Lung (tissue), 12 donors: Measurements from ENCODE around the gene ARHGAP1. TPM values are rescaled to one million over a fixed set of nuclear protein-coding genes. Genes with fewer than 3 reads are reported as not detected.
A peak's percentile ranks its signal among the peaks of the same experiment; 100 is the strongest.

Source experiments
- ATAC-seq: fragments of 200-7000 bp; cut with Tn5 transposase; one replicate; pipeline ENCODE4 v1.9.1; 2020; ENCODE audit warnings: moderate number of reproducible peaks; ENCODE audit not compliant: insufficient read depth, low FRiP score
- DNase-seq, 3 donors: peaks; one replicate each; pipeline ENCODE4 v3.0.0-alpha.2; 2013 to 2017
- H3K27ac ChIP-seq, 2 donors: one replicate each; pipeline ENCODE4 v1.5.1; 2013; ENCODE audit warnings: mild to moderate bottlenecking in 2 of 2, moderate library complexity in 2 of 2, control low read depth in 1 of 2, inconsistent platforms in 1 of 2, low read depth in 1 of 2, low read length in 1 of 2
- H3K27me3 ChIP-seq, 3 donors: one replicate each; pipeline ENCODE4 v1.5.1; 2013; ENCODE audit warnings: low read length in 2 of 3; ENCODE audit not compliant: control insufficient read depth in 3 of 3, insufficient read depth in 3 of 3
- H3K36me3 ChIP-seq, 4 donors: one replicate each; pipeline ENCODE4 v1.5.1; 2013; ENCODE audit warnings: low read length in 4 of 4, mild to moderate bottlenecking in 1 of 4, moderate library complexity in 1 of 4; ENCODE audit not compliant: control insufficient read depth in 4 of 4, insufficient read depth in 4 of 4
- H3K4me1 ChIP-seq, 5 donors: one replicate each; pipeline ENCODE4 v1.5.1; 2013; ENCODE audit warnings: low read length in 5 of 5, mild to moderate bottlenecking in 2 of 5, moderate library complexity in 1 of 5; ENCODE audit not compliant: control insufficient read depth in 5 of 5, insufficient read depth in 5 of 5
- H3K4me3 ChIP-seq: one replicate; pipeline ENCODE4 v1.5.1; 2013; ENCODE audit warnings: mild to moderate bottlenecking, control low read depth, moderate library complexity
- H3K9ac ChIP-seq, 2 donors: one replicate each; pipeline ENCODE4 v1.5.1; 2013; ENCODE audit warnings: low read length in 2 of 2, control low read depth in 1 of 2; ENCODE audit not compliant: insufficient read depth in 1 of 2
- H3K9me3 ChIP-seq, 4 donors: one replicate each; pipeline ENCODE4 v1.5.1; 2013; ENCODE audit warnings: low read length in 3 of 4, mild to moderate bottlenecking in 1 of 4, moderate library complexity in 1 of 4; ENCODE audit not compliant: control insufficient read depth in 4 of 4, insufficient read depth in 3 of 4
- WGBS, 2 donors: extraction: QIAGEN DNeasy Blood & Tissue Kit; methylation state at CpG; one replicate each; pipeline ENCODE4 v1.1.7; 2013; 5-methylcytosine and 5-hydroxymethylcytosine counted together
- polyA plus RNA-seq, 2 donors: library from polyadenylated mRNA; stranded (reverse); fragments of 200-250 nt; gene quantifications; one replicate each; pipeline ENCODE4 v1.2.1, GENCODE V29; 2013
- total RNA-seq, 2 donors: library from RNA; depleted of rRNA in 1 of 2; stranded (reverse); fragments of >200 nt in 1 of 2; gene quantifications; one replicate each; pipeline ENCODE4 v1.2.1, GENCODE V29; 2014 to 2021
- TF ChIP-seq, protein P1 (sequence below): IDR thresholded peaks from 2 replicates; pipeline ENCODE4 v1.5.1; 2012; ENCODE audit warnings: mild to moderate bottlenecking; ENCODE audit errors: control extremely low read depth, extremely low read depth
- donor health status: control.
- donor health status: control.
- donor health status: Bipolar disorder and iron deficiency.
- donor health status: healthy.
- donor health status: DM: yes; HTN: yes; CAD: no.

Gene ARHGAP1
- total and polyA plus RNA-seq, 4 donors, result 23.3 to 87.9 (median 36.6) TPM

DNA sequence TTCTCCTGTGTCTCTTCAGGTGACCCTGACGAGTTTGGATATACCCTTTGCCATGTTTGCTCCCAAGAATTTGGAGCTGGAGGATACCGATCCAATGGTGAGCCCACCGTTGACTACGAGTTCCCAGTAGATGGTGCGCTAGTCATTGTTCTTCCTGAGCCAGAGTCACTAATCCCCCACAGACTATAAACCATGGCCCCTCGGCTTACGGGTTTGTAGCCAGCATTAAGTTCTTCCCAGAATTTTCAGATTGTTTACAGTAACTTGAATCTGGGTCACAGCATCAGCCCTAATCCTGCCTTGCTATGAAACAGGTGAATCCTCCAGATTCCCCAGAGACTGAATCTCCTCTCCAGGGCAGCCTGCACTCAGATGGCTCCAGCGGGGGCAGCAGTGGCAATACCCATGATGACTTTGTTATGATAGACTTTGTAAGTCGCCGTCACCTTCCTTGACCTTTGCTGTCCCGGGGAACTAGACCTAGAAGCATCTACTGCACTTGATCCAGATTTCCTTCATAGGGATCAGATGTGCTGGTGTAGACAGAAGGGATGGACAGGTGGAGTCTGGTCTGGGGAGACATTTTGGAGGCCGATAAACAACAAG lies 31.8 kb downstream of the ARHGAP1 start:
- H3K4me3 ChIP-seq, result no peak overlapping the region
- ATAC-seq, result no peak
- DNase-seq, result no peak
- TF ChIP-seq, protein P1, sequence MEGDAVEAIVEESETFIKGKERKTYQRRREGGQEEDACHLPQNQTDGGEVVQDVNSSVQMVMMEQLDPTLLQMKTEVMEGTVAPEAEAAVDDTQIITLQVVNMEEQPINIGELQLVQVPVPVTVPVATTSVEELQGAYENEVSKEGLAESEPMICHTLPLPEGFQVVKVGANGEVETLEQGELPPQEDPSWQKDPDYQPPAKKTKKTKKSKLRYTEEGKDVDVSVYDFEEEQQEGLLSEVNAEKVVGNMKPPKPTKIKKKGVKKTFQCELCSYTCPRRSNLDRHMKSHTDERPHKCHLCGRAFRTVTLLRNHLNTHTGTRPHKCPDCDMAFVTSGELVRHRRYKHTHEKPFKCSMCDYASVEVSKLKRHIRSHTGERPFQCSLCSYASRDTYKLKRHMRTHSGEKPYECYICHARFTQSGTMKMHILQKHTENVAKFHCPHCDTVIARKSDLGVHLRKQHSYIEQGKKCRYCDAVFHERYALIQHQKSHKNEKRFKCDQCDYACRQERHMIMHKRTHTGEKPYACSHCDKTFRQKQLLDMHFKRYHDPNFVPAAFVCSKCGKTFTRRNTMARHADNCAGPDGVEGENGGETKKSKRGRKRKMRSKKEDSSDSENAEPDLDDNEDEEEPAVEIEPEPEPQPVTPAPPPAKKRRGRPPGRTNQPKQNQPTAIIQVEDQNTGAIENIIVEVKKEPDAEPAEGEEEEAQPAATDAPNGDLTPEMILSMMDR, result no peak
- no peaks in the 10 kb centered on the region for H3K9me3 ChIP-seq
- 95 to 96% methylated on average over 12 of the region's 12 CpGs for WGBS, 2 donors
- H3K4me1 ChIP-seq, result peaks cover 0 to 18% (median 0%) of the 10 kb centered on the region in 5 donors
- H3K9ac ChIP-seq, result no peak overlapping the region
- no peak overlapping the region for H3K27ac ChIP-seq
- H3K27me3 ChIP-seq, result no peaks in the 10 kb centered on the region
- H3K36me3 ChIP-seq, result peaks cover 31 to 68% (median 53%) of the 10 kb centered on the region in 4 donors

DNA sequence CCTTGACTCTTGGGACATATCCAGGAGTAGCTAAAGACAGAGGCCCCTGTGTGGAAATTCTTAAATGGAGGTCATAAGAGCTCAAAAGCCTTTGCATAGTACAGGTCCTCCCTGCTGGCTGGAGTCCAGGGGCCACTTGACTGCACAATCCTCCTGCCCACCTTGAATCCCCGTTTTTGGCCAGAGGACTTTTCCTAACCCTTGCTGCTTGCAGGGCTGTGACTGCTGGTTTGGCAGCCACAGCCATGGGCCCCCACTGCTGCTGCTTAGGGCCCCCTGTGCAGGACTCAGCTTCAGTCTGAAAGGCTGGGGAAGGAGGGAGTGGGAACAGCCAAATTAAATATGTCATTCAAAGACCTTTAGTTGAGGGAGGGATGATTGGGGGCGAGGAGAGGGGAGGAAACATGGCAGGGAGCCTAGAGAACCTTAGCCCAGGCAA lies 33.4 kb downstream of the ARHGAP1 start:
- peak; percentile 39 to 68 (median 66) for DNase-seq
- Histone ChIP-seq H3K27ac (peak overlapping the region in 1 of 2 donors; percentile 49), H3K36me3 (peaks cover 18 to 64% (median 54%) of the 10 kb centered on the region in 4 donors), H3K9ac (peak overlapping the region in 1 of 2 donors; percentile 49), H3K27me3 (no peaks in the 10 kb centered on the region), H3K4me3 (no peak overlapping the region), H3K4me1 (peaks cover 0 to 18% (median 0%) of the 10 kb centered on the region in 5 donors), H3K9me3 (no peaks in the 10 kb centered on the region)
- TF ChIP-seq, protein P1, result no peak
- 65 to 67% methylated on average over 2 of the region's 2 CpGs for WGBS, 2 donors
- ATAC-seq, result no peak

DNA sequence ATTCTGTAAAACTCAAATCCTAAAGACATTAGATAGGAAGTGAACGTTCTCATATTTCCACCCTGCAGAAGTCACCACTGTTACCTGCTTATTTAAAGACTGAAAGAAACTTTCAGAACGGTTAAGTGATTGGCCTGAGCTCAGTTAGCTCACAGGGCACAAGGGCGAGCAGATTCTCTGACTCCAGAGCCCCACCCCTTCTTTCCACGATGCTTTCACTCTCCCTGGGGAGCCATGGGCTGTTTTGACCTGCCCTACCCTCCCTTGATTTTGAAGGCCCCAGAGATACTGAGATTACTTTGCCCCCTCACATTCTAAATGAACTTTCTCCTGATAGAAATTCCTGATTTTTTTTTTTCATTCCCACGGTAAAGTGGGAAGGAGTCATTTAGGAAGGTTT lies 33.9 kb downstream of the ARHGAP1 start:
- no peaks in the 10 kb centered on the region for H3K27me3 ChIP-seq
- no peak for DNase-seq
- H3K9me3 ChIP-seq, result no peaks in the 10 kb centered on the region
- no peak for ATAC-seq
- H3K9ac ChIP-seq, result peak overlapping the region in 1 of 2 donors; percentile 49
- peaks cover 0 to 18% (median 0%) of the 10 kb centered on the region in 5 donors for H3K4me1 ChIP-seq
- TF ChIP-seq, protein P1, result no peak
- H3K36me3 ChIP-seq, result peaks cover 22 to 64% (median 53%) of the 10 kb centered on the region in 4 donors
- 70 to 86% methylated on average over 5 of the region's 5 CpGs for WGBS, 2 donors
- H3K4me3 ChIP-seq, result no peak overlapping the region
- H3K27ac ChIP-seq, result peak overlapping the region in 1 of 2 donors; percentile 57

DNA sequence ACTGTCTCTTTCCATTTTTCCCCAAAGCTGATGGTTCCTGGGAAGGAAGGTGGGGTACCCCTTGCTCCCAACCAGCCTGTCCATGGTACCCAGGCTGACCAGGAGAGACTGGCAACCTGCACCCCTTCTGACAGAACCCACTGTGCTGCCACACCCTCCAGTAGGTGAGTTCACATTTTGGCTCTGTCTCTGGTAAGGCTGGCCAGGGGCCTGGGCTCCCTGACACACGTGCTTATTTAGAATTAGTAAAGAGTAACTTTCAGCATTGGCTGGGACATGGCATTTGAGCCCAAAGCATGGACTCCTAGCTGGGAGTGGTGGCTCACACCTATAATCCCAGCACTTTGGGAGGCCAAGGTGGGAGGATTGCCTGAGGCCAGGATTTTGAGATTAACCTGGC lies 35.1 kb downstream of the ARHGAP1 start:
- peaks cover 18 to 60% (median 48%) of the 10 kb centered on the region in 4 donors for H3K36me3 ChIP-seq
- H3K9ac ChIP-seq, result no peak overlapping the region
- DNase-seq (no peak), ATAC-seq (no peak)
- TF ChIP-seq, protein P1, result no peak
- no peaks in the 10 kb centered on the region for H3K27me3 ChIP-seq
- peaks cover 0 to 18% (median 0%) of the 10 kb centered on the region in 5 donors for H3K4me1 ChIP-seq
- H3K4me3 ChIP-seq, result no peak overlapping the region
- 80 to 90% methylated on average over 1 of the region's 1 CpG for WGBS, 2 donors
- H3K27ac ChIP-seq, result no peak overlapping the region
- no peaks in the 10 kb centered on the region for H3K9me3 ChIP-seq
